Measurements from ENCODE around the gene AFF2.

The AFF2 gene

DNA sequence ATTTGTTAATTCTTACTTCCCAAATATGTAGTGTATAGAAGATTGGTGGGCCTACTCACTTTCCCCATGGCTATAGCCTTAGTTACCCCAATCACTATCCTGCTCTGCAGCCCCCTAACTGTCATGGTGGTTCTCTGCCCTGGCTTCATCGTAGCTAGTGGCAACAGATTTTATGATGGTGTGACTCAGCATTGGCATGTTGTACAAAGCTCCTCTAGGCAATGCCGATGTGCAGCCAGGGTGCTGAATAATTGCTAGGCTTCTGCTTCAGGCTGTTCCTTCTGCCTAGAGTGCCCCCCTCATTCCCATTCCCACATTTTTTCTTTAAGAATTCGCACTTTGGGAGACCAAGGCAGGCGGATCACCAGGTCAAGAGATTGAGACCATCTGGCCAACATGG lies 35.2 kb downstream of the AFF2 start:
- no peak overlapping the region for H3K27ac ChIP-seq
- DNase-seq (ENCODE audit: low read depth, low spot score) = no peak

- H3K27ac ChIP-seq = no peak overlapping the region
- no peak for DNase-seq (ENCODE audit: low read depth, low spot score)
These were observed 36.5 kb downstream of the AFF2 start for GRCh38 chrX:148536961-148537360.

GRCh38 chrX:148537556-148538182 lies 37.3 kb downstream of the AFF2 start:
- DNase-seq (ENCODE audit: low read depth, low spot score) = no peak
- no peak overlapping the region for H3K27ac ChIP-seq

- DNase-seq (ENCODE audit: low read depth, low spot score) = no peak
- H3K27ac ChIP-seq = no peak overlapping the region
These were observed 38.2 kb downstream of the AFF2 start for GRCh38 chrX:148538582-148538981.

- DNase-seq (ENCODE audit: low read depth, low spot score) = no peak
- no peak overlapping the region for H3K27ac ChIP-seq
These were observed 39.7 kb downstream of the AFF2 start for GRCh38 chrX:148540114-148540513.

GRCh38 chrX:148540671-148541583 lies 40.5 kb downstream of the AFF2 start:
- H3K27ac ChIP-seq = no peak overlapping the region
- DNase-seq (ENCODE audit: low read depth, low spot score) = no peak

GRCh38 chrX:148541584-148541940 lies 41.1 kb downstream of the AFF2 start:
- H3K27ac ChIP-seq = no peak overlapping the region

GRCh38 chrX:148542481-148543255 lies 42.3 kb downstream of the AFF2 start:
- no peak overlapping the region for H3K27ac ChIP-seq
- no peak for DNase-seq (ENCODE audit: low read depth, low spot score)

More at GRCh38 chrX:148541584-148541940, 41.1 kb downstream of the AFF2 start:
- DNase-seq (ENCODE audit: low read depth, low spot score) = no peak

DNA sequence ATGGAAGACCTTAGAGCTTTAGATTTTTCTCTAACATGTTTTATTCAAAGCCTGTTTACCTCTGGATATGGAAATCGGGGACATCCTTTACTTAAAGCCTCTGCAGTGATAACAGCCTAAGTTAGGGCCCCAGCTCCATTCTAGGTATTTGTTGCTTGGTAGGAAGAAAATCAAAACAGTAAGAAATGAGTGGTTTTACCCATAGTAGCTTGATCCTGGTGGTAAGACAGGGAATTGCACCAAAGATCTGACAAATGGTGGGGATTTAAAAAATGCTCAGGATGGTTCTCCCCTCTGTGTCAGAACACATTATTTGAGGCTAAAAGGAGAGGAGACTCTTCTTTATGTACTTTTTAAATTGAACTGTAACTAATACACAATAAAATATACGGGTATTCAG lies 52.4 kb downstream of the AFF2 start:
- H3K27ac ChIP-seq = no peak overlapping the region
- no peak for DNase-seq (ENCODE audit: low read depth, low spot score)

GRCh38 chrX:148555101-148555500 lies 54.7 kb downstream of the AFF2 start:
- DNase-seq (ENCODE audit: low read depth, low spot score) = no peak
- H3K27ac ChIP-seq = no peak overlapping the region

- no peak for DNase-seq (ENCODE audit: low read depth, low spot score)
- H3K27ac ChIP-seq = no peak overlapping the region
These were observed 55.3 kb downstream of the AFF2 start for GRCh38 chrX:148555571-148556243.

DNA sequence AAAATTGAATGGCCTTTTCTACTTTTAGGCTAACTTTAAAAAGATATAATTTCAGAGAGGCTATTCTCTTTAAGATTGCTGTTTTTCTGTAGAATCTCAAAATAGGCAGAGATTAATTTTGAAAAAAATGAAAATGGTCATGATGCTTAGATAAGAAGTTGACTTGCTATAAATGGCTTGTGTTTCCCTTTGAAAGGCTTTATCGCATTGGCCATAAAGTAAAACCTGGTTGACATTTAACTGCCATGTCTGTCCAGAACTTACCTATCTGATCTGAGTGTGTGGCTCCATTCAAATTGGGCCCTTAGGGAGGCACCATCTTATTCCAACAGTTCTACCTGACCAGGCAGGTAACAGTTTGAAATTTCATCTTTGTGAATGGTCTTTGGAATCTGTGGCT lies 56.1 kb downstream of the AFF2 start:
- DNase-seq (ENCODE audit: low read depth, low spot score) = no peak

DNA sequence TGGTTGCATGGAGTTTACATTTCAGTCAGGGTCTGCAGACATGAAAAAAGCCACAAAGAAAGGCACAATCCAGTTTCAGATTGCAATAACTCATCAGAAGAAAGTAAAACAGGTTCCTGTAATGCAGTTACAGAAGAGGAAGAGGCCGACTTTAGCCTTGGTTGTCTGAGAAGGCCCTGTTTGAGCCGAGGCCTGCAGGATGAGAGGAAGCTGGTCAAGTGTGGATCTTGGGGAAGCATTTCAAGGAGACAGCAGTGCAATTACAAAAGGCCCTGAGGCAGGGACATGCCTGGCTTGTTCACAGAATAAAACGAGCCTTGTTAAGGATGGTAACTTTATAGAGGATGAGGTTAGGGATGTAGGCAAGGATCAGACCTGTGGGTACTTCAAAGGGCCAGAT lies 62.4 kb downstream of the AFF2 start:
- no peak for DNase-seq (ENCODE audit: low read depth, low spot score)
- H3K27ac ChIP-seq = no peak overlapping the region

More for the DNA sequence above, 56.1 kb downstream of the AFF2 start:
- no peak overlapping the region for H3K27ac ChIP-seq

DNA sequence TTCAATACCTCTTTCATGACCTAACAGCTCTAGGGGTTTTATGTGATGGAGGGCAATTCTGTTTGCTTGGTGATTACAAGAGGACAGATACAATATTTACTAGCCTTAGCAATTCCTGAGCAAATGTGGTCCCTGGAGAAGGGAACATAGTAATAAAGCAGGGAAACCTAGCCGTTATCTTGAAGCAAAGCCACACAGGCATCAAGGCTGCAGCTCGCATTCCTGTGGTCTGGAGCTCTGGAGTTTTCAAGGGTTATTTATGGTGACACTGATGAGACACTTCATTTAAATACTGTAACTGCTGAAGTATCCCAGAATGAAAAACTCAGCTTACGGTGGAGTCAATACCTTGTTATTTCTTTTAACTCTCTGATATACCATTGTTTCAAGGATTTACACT lies 66.8 kb downstream of the AFF2 start:
- no peak for DNase-seq (ENCODE audit: low read depth, low spot score)
- H3K27ac ChIP-seq = no peak overlapping the region

DNA sequence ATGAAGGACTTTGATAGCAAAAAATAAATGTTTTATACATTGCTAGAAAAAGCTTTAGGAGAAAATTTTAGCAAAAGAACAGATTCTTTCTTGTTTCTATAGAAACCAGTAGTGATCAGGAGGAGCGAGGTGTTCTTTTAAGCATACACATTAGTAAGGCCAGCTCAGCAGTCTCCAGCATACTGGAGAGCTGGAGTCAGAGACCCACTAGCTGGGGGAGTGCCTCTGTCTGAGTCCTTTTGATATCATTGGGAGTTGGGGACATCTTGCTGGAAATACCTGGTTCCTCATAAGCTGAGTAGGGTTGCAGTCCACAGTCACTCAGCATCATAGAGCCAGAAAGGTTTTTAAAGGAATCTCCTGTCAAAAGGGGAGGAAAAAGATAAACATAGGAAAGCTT lies 67.4 kb downstream of the AFF2 start:
- H3K27ac ChIP-seq = no peak overlapping the region
- DNase-seq (ENCODE audit: low read depth, low spot score) = no peak

GRCh38 chrX:148568763-148569162 lies 68.3 kb downstream of the AFF2 start:
- no peak overlapping the region for H3K27ac ChIP-seq
- DNase-seq (ENCODE audit: low read depth, low spot score) = no peak

- H3K27ac ChIP-seq = no peak overlapping the region
- DNase-seq (ENCODE audit: low read depth, low spot score) = no peak
These were observed 71.9 kb downstream of the AFF2 start for GRCh38 chrX:148572337-148572736.

DNA sequence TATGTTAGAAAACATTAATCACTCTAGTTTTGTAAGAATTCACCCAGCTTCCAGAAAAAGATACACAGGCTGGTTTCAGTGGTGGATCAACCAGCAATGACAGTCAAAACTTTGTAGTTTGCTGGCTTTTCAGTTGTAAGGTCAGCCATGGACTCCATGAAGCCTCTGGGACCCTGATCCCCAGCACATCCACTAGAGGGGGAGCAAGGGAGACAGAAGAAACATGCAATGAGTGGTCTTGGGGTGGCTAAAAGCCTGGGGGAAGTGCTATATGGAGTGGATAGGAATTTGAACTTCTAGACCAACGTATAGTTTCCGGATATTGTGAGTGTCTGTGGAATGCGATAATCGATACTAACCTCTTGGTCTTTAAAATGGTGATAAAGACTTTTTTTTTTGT lies 72.7 kb downstream of the AFF2 start:
- no peak for DNase-seq (ENCODE audit: low read depth, low spot score)
- H3K27ac ChIP-seq = no peak overlapping the region

DNA sequence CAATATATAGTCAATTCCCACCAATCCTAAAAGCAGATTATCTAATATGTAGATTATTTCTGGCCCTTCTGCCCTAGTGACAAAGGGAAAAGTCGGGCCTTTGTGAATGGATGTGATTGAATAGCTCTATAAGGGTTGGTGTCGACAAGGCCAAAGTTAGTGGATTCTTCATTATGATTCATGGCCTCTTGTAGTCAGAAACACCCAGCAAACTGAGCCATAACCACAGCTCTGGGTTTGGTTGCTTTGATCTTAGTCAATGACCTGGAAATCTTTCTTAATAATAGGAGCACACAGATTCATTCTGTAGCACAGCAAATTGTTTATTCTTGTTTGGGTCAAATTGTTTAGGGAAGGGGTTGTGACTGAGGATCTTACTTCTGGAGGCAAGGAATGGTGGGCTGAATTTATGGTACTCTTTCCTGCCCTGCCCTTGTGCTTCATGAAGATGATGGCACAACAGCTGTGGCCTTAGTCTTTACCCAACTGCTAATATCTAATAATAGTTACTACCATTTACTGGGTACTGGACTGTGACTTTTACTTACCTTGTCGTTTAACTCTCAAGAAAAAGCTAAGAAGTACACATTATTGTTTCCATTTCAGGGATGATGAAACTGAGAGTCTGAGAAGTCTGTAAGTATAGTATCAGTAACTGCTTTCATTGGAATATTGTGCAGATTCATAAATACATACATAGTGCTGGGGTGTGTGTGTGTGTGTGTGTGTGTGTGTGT lies 74.0 kb downstream of the AFF2 start:
- no peak for DNase-seq (ENCODE audit: low read depth, low spot score)
- no peak overlapping the region for H3K27ac ChIP-seq

DNA sequence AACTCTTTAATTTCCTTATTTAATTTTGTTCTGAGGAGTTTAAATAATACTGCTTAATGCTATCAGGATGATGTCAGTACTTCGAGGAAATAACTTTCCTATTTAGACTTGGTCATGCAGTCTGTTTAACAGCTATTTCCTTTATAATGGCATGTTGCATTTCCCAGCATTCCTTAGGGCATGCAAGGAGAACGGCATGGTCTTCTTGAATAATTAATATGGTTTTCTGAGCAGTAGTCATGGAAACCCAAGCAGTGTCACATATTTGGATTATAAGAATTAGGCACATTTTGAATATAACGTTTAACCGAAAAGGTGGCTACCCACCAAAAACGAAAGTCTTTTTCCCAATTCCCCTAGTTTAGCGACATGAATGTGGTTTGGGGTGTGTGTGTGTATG lies 76.0 kb downstream of the AFF2 start:
- H3K27ac ChIP-seq = no peak overlapping the region
- no peak for DNase-seq (ENCODE audit: low read depth, low spot score)

All from epithelial cell of prostate (primary cell).